ENCODE data around the gene ZNF853.

The ZNF853 gene

DNA sequence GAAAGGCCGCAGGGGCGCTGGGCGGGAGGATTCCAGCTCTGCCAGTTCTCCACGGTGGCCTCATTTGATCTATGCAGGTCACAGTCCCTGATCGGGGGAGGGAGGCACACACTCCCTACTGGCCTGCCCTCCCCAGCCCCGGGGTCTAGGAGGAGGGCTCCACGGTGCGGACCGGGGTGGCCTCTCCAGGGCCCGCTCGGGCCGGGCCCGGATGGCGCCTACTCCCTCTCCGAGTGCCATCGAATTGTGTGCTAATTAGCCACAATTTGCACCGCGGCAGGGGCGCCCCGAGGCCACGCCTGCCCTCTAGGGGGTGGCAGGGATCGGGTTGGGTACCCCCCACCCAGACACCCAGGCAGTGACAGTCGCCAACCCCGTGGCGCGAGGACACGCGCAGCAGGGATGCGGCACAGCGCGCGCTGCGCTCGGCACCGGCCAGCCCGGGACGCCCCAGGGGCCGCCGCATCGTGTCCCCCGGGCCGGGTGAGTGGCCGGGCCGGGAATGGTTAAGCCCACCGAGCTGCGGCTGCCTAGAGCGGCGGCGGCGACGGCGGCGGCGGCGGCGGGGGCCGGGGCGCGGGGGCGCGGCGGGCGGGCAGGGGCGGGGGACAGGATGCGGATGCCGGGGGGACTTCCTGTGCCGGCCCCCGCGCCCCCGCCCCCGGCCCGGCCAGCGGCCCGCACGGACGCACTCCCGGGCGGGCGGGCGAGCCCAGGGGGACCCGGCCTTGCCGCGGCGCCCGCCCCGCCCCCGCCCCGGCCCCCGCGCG, at the start of gene ZNF853:
Gene ZNF853 (plus strand): TSS at position 658 of the 770 bp plus-strand sequence. CDS start 565 bp downstream, outside the sequence.
- Histone ChIP-seq H3K36me3 (peaks cover 0 to 22% (median 0%) of the 10 kb centered on the region in 3 donors), H3K27ac (peak within 1 kb of the TSS; percentile 42 to 50), H3K4me3 (peak within 1 kb of the TSS; percentile 68 to 72), H3K27me3 (no peaks in the 10 kb centered on the region), H3K4me1 (peaks cover 0 to 24% (median 15%) of the 10 kb centered on the region in 4 donors), H3K9me3 (no peaks in the 10 kb centered on the region)
- no peak for DNase-seq
- no peak for TF ChIP-seq CTCF (IDR thresholded peaks at IDR 0.05)
- intact Hi-C loops (cut with DNase I; ENCODE audit: low total_unique reads), result no loop called here

GRCh38 chr7:6565655-6566054, 49.8 kb upstream of the ZNF853 start:
- H3K36me3 ChIP-seq, result no peaks in the 10 kb centered on the region
- H3K4me1 ChIP-seq, result peaks cover 0 to 4% (median 1%) of the 10 kb centered on the region in 4 donors
- H3K9me3 ChIP-seq, result no peaks in the 10 kb centered on the region
- no peak overlapping the region for H3K4me3 ChIP-seq
- intact Hi-C loops (cut with DNase I; ENCODE audit: low total_unique reads), result no loop called here
- no peaks in the 10 kb centered on the region for H3K27me3 ChIP-seq
- no peak overlapping the region for H3K27ac ChIP-seq
- no peak for DNase-seq
- no peak for TF ChIP-seq CTCF (IDR thresholded peaks at IDR 0.05)

DNA sequence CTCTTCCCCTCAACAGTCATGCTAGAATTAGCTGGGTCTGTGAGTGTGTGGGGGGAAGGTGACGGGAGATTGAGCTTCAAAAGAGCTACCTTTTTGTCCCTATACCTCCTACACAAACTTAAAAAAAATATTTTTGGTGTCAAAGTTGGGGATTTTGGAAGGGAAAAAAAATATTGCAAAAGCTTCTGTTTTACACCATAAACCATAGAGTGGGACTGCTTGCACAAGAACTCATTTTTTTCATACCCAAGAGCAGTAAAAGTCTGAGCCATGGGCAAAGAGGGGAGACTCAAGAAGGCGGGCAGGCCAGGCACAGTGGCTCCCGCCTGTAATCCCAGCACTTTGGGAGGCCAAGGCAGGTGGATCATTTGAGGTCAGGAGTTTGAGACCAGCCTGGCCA, 47.5 kb upstream of the ZNF853 start:
- H3K27ac ChIP-seq, result no peak overlapping the region
- H3K4me1 ChIP-seq, result peaks cover 0 to 4% (median 1%) of the 10 kb centered on the region in 4 donors
- no peak for DNase-seq
- no peak for TF ChIP-seq CTCF (IDR thresholded peaks at IDR 0.05)
- H3K4me3 ChIP-seq, result no peak overlapping the region
- H3K9me3 ChIP-seq, result no peaks in the 10 kb centered on the region
- intact Hi-C loops (cut with DNase I; ENCODE audit: low total_unique reads), result no loop called here
- peaks cover 0 to 2% of the 10 kb centered on the region in 2 donors for H3K27me3 ChIP-seq
- H3K36me3 ChIP-seq, result no peaks in the 10 kb centered on the region

DNA sequence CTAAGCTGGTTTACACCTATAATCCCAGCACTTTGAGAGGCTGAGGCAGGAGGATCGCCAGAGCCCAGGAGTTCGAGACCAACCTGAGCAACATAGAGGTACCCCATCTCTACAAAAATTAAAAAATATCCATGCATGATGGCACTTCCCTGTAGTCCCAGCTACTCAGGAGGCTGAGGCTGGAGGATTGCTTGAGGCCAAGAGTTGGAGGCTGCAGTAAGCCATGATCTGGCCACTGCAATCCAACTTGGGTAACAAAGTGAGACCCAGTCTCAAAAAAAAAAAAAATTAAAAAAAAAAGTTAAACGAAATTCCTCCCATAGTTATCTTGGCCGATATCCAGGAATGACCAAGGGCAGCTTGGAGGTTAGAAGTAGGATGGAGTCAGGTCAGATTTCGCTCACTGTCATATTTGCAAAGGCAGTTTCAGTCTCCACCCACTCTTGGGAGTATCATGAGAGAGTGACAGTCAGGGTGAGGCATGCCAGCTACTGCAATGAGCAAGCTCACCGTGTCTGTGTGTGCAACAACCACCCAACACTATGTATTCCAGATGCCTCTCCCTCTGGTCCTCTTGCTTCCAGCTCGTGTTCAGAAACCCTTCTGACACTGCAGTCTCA, 44.1 kb upstream of the ZNF853 start:
- Histone ChIP-seq H3K9me3 (no peaks in the 10 kb centered on the region), H3K4me3 (no peak overlapping the region), H3K27me3 (peaks cover 0 to 2% of the 10 kb centered on the region in 2 donors), H3K27ac (no peak overlapping the region), H3K4me1 (no peaks in the 10 kb centered on the region), H3K36me3 (no peaks in the 10 kb centered on the region)
- no peak for DNase-seq
- intact Hi-C loops (cut with DNase I; ENCODE audit: low total_unique reads), result no loop called here
- TF ChIP-seq CTCF (IDR thresholded peaks at IDR 0.05), result no peak

GRCh38 chr7:6575281-6576023, 40.0 kb upstream of the ZNF853 start:
- Histone ChIP-seq H3K4me1 (peaks cover 0 to 13% (median 0%) of the 10 kb centered on the region in 4 donors), H3K36me3 (peaks cover 0 to 9% (median 0%) of the 10 kb centered on the region in 3 donors), H3K27ac (no peak overlapping the region), H3K9me3 (no peaks in the 10 kb centered on the region), H3K4me3 (no peak overlapping the region), H3K27me3 (peaks cover 0 to 2% of the 10 kb centered on the region in 2 donors)
- intact Hi-C loops (cut with DNase I; ENCODE audit: low total_unique reads), result no loop called here
- no peak for TF ChIP-seq CTCF (IDR thresholded peaks at IDR 0.05)
- DNase-seq, result no peak

Measured in tibial artery (tissue), 4 donors.